RWPE1 (cell line): Measurements from ENCODE around the gene DDX60.

Experiments used
- CTCF ChIA-PET: fragments of 350-600 bp; sonication (Branson Sonifier 250); formaldehyde crosslinking; extraction: SDS; loops from one replicate; lab custom pipeline; 2021; lab: Yijun Ruan, JAX
- POLR2A ChIA-PET: fragments of 400-600 bp; formaldehyde crosslinking; extraction: SDS; loops from one replicate; lab custom pipeline; 2020; ENCODE audit warnings: antibody characterized with exemption; ENCODE audit not compliant: low non-redundant PET; lab: Yijun Ruan, JAX
- DNase-seq: peaks from one replicate; pipeline ENCODE4 v3.0.0; 2012; ENCODE audit warnings: low spot score
- H3K27ac ChIP-seq: fragments of 450-650 bp; 2 replicates; pipeline ENCODE4 v1.5.1; 2017
- TF ChIP-seq, protein P1 (sequence below): fragments of 450-650 bp; conservative IDR thresholded peaks from 2 replicates; pipeline ENCODE4 v1.5.1; 2017; ENCODE audit warnings: low read depth, mild to moderate bottlenecking

Gene DDX60

DNA sequence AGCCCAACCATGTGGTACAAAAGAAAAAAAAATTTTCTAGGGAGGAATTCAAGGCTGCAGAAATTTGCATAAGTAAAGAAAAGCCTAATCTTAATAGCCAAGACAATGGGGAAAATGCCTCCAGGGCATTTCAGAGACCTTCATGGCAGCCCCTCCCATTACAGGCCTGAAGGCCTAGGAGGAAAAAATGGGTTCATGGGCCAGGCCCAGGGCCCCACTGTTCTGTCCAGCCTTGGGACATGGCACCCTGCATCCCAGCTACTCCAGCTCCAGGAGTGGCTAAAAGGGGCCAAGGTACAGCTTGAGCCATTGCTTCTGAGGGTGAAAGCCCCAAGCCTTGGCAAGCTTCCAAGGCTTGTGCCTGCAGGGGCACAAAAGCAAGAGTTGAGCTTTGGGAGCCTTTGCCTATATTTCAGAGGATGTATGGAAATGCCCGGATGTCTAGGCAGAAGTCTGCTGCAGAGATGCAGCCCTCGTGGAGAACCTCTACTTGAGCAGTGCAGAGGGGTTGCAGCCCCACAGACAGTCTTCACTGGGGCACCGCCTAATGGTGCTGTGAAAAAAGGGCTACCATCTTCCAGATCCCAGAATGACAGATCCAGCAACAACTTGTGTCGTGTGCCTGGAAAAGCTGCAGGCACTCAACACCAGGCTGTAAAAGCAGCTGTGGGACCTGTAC, 115.2 kb downstream of the DDX60 start:
- no peak overlapping the region for H3K27ac ChIP-seq
- POLR2A ChIA-PET = no interaction called here
- no peak for DNase-seq
- CTCF ChIA-PET = interaction anchor here (0.7 kb wide), 1 partner anchor 868 kb away, joined by 3 read pairs; no protein-coding TSS in a partner anchor
- TF ChIP-seq, protein P1, sequence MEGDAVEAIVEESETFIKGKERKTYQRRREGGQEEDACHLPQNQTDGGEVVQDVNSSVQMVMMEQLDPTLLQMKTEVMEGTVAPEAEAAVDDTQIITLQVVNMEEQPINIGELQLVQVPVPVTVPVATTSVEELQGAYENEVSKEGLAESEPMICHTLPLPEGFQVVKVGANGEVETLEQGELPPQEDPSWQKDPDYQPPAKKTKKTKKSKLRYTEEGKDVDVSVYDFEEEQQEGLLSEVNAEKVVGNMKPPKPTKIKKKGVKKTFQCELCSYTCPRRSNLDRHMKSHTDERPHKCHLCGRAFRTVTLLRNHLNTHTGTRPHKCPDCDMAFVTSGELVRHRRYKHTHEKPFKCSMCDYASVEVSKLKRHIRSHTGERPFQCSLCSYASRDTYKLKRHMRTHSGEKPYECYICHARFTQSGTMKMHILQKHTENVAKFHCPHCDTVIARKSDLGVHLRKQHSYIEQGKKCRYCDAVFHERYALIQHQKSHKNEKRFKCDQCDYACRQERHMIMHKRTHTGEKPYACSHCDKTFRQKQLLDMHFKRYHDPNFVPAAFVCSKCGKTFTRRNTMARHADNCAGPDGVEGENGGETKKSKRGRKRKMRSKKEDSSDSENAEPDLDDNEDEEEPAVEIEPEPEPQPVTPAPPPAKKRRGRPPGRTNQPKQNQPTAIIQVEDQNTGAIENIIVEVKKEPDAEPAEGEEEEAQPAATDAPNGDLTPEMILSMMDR = no peak

DNA sequence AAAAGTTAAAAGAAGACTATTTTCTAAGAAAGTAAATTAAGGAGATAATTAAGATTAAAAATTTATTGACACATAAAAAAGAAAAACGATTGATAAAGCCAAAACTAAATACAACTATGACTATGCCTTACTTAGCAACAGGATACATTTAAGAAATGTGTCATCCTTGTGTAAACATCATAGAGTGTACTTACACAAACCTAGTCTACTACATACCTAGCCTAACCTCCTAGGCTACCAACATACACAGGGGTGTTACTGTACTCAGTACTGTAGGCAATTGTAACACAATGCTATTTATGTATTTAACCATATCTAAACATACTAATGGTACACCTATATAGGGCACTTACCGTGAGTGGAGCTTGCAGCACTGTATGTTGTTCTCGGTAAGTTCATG, 117.9 kb downstream of the DDX60 start:
- ChIA-PET POLR2A (no interaction called here), CTCF (interaction anchor here (0.7 kb wide), 1 partner anchor 1832 kb away, joined by 3 read pairs; no protein-coding TSS in a partner anchor)
- no peak overlapping the region for H3K27ac ChIP-seq
- TF ChIP-seq, protein P1 = no peak
- DNase-seq = no peak

DNA sequence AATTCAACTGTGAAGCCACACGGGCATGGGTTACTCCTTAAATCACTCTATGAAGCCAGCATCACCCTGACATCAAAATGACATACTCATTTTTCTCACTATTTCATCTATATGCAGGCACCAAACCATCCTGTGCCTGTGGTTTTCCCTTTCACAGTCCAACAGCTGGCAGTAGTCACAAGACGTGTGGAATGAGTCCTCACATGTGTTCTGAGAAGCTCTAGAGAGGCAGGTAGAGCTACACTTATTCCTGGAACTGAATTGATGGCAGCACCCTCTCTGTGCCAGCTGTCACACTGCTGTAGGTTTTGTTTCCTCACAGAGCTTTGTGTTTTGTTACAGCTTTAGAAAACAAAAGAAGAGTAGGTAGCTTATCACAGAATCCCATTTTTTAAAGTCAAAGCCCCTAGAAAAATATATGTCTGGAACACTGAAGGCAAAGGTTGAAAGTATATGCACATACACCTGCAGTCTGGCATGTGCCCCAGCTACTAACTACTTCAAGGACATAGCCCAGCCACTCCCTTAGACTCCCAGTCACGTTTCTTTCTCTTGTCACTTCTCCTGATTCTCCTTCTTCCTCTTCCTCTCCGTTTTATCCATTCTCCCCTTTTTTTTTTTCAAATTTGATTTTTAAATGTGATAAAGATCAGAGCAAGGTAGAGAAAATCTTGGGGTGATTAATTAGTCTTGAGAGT, 119.1 kb downstream of the DDX60 start:
- no peak overlapping the region for H3K27ac ChIP-seq
- POLR2A ChIA-PET = no interaction called here
- TF ChIP-seq, protein P1 = no peak
- DNase-seq = no peak
- CTCF ChIA-PET = no interaction called here

DNA sequence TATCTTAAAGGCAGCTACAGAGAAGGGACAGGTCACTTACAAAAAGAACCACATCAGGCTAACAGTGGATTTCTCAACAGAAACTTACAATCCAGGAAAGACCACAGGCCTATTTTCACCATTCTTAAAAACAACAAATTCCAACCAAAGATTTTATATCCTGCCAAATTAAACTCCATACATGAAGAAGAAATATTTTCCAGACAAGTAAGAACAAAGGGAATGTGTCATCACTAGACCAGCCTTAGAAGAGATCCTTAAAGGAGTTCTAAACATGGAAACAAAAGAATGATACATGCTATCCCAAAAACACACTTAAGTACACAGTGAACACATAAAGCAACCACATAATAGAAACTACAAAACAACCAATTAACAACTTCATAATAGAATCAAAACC, 120.6 kb downstream of the DDX60 start:
- POLR2A ChIA-PET = no interaction called here
- CTCF ChIA-PET = no interaction called here
- TF ChIP-seq, protein P1 = no peak
- DNase-seq = no peak
- no peak overlapping the region for H3K27ac ChIP-seq

DNA sequence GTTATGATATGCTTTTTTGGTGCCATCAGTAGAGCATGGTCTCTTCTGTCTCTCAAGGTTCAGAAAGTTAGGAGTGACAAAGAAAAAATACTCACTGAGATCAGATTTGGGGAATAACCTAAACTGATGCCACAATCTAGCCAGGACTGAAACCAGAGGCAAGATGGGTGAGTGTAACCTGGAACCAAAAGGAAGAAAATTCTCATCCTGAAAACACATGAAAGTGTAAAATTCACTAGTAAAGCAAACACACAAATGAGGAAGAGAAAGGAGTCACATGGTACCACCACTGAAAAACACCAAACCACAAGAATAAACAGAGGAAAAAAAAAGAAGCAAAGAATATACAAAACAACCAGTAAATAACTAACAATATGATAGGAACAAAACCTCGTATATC, 129.8 kb downstream of the DDX60 start:
- ChIA-PET CTCF (no interaction called here), POLR2A (no interaction called here)
- TF ChIP-seq, protein P1 = no peak
- no peak overlapping the region for H3K27ac ChIP-seq
- no peak for DNase-seq

DNA sequence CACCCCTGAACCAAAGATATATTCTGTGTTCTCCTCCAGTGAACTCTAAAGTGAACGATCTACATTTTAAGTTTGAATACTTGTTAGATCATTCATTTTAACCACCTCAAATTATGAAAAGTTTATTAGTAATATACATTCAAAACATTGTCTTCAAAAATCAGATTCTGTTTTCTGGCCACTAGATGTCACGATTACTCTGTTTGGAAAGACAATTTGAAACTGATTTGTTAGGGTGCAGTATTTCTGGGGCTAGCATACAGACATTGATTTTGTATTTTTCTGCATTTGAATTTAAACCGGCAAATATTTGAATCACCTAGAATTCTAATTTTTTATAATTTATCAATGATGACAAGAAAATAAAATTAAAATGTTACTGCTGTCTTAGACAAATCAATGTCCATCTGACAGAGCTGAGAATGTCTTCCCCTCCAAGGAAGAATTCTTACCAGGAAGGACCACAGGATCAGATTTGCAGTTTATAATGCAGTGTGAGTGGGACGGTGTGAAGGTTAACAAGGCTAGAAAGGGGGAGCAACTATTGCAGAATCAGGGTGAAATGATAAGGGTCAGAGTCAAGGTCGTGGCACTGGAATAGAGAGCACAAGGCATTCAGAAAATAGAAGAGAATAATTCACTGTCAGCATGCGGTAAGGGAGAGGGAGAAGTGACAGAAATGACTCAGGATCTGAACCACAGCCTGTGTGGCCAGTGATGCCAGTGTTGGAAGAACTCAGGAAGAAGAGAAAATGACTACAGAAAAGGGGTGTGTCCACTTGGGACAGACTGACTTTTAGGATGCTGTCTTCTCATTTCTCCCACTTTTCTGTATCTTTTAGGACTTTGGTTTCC, 134.6 kb downstream of the DDX60 start:
- no peak overlapping the region for H3K27ac ChIP-seq
- CTCF ChIA-PET = interaction anchor here (0.7 kb wide), 1 partner anchor 1015 kb away, joined by 3 read pairs; no protein-coding TSS in a partner anchor
- TF ChIP-seq, protein P1 = peak; percentile 78
- peak; percentile 28 for DNase-seq
- POLR2A ChIA-PET = no interaction called here
